Activated CD4-positive, alpha-beta memory T cell treated with anti-CD3 and anti-CD28 coated beads for 36 hours (primary cell): ENCODE measurements around the gene CCNDBP1. TPM values are rescaled to one million over a fixed set of nuclear protein-coding genes. Genes with fewer than 3 reads are reported as not detected.

Experiments used
- CTCF ChIA-PET: fragments of 350-600 bp; sonication (Branson Sonifier 250); formaldehyde crosslinking; loops from one replicate; lab custom pipeline; 2021; ENCODE audit warnings: antibody characterized with exemption, inconsistent platforms; lab: Charles Lee
- POLR2A ChIA-PET: fragments of 350-600 bp; sonication (Branson Sonifier 250); formaldehyde crosslinking; loops from one replicate; lab custom pipeline; 2021; ENCODE audit warnings: antibody characterized with exemption; lab: Charles Lee
- DNase-seq: peaks from one replicate; pipeline ENCODE4 v3.0.0-alpha.2; 2020
- H3K27ac Mint-ChIP-seq: one replicate; pipeline ENCODE4 v1.8.0; 2021; ENCODE audit warnings: mixed read lengths
- H3K27me3 Mint-ChIP-seq: one replicate; pipeline ENCODE4 v1.8.0; 2021; ENCODE audit warnings: mixed read lengths
- H3K36me3 Mint-ChIP-seq: one replicate; pipeline ENCODE4 v1.8.0; 2021; ENCODE audit warnings: mixed read lengths
- H3K4me1 Mint-ChIP-seq: one replicate; pipeline ENCODE4 v1.8.0; 2021; ENCODE audit warnings: low read depth, mixed read lengths
- H3K4me3 Mint-ChIP-seq: one replicate; pipeline ENCODE4 v1.8.0; 2021; ENCODE audit warnings: mild to moderate bottlenecking, mixed read lengths
- H3K9me3 Mint-ChIP-seq: one replicate; pipeline ENCODE4 v1.8.0; 2021; ENCODE audit warnings: mixed read lengths
- intact Hi-C: fragments of 100-400 bp; cut with micrococcal nuclease; formaldehyde crosslinking; loops from one replicate; pipeline ENCODE4 v1.15.1; 2023
- total RNA-seq, 2 experiments: library from RNA; stranded (reverse); gene quantifications; one replicate each; pipeline ENCODE4 v1.2.3, GENCODE V29; 2021

Gene CCNDBP1
- total RNA-seq, 2 experiments from 2014 or later: 79.5 to 80.6 TPM

DNA sequence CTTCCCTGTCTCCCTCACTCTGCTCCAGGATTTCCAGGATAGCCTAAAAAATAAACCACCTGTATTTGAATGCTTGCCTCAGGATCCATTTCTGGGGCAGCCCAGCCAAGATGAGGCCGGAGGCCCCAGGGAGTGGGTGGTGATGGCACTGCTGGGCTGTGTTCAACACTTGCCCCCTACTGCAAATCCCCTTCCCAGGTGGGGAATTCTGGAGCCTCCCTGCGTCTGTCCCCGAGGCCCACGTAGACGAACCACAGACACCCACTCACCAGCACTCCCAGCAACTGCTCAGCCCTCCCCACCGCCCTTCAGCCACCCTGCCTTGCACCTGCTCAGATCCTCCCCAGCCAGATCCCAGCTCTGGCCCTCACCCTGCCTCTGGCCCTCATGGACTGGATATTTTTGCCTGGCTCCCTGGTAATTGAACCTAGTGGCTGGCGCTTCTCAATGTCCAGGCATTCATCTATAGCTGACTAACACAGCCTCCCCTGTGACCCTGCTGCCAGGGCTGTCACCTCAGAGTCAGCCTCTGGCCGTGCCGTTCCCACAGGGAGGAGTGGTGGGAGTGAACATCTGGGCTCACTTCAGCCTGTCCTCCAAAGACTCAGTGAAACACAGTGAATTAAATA lies 52.8 kb downstream of the CCNDBP1 start:
- Mint-ChIP-seq H3K27ac (no peak overlapping the region), H3K4me3 (no peak overlapping the region), H3K27me3 (peaks cover 8% of the 10 kb centered on the region), H3K9me3 (no peaks in the 10 kb centered on the region), H3K4me1 (peaks cover 4% of the 10 kb centered on the region), H3K36me3 (no peaks in the 10 kb centered on the region)
- CTCF ChIA-PET: interaction anchor here (1.4 kb wide), 1 partner anchor 47 kb away, joined by 4 read pairs; no protein-coding TSS in a partner anchor
- no peak for DNase-seq
- POLR2A ChIA-PET: interaction anchor here (0.7 kb wide), 1 partner anchor 52 kb away, joined by 3 read pairs; no protein-coding TSS in a partner anchor
- intact Hi-C loops: no loop called here

DNA sequence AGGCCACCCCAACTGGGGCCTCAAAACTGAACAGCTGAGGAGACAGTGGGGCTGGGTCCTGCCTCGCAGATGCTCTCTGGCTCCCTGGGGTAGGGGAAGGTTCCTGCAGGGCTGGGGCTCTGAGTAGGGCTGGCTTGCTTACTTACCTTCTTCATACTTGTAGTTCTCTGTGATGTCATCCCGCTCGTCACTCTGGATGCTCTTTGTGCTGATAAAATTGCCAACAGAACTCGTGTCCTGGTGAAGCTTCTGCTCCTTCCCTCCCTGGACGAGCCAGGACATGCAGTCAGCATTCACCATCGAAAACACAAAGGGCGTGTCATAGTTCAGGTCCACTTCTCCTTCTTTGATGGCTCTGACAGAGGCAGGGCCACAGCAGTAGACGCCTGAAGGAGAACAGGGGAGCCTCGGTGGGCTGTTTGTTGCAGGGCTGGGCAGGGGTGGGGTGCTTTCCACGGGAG lies 53.5 kb downstream of the CCNDBP1 start:
- CTCF ChIA-PET: no interaction called here
- DNase-seq: no peak
- H3K27ac Mint-ChIP-seq: no peak overlapping the region
- peaks cover 4% of the 10 kb centered on the region for H3K4me1 Mint-ChIP-seq
- H3K27me3 Mint-ChIP-seq: peaks cover 8% of the 10 kb centered on the region
- H3K9me3 Mint-ChIP-seq: no peaks in the 10 kb centered on the region
- no peaks in the 10 kb centered on the region for H3K36me3 Mint-ChIP-seq
- H3K4me3 Mint-ChIP-seq: no peak overlapping the region
- intact Hi-C loops: no loop called here
- POLR2A ChIA-PET: interaction anchor here (0.7 kb wide), 1 partner anchor 51 kb away, joined by 3 read pairs; no protein-coding TSS in a partner anchor

DNA sequence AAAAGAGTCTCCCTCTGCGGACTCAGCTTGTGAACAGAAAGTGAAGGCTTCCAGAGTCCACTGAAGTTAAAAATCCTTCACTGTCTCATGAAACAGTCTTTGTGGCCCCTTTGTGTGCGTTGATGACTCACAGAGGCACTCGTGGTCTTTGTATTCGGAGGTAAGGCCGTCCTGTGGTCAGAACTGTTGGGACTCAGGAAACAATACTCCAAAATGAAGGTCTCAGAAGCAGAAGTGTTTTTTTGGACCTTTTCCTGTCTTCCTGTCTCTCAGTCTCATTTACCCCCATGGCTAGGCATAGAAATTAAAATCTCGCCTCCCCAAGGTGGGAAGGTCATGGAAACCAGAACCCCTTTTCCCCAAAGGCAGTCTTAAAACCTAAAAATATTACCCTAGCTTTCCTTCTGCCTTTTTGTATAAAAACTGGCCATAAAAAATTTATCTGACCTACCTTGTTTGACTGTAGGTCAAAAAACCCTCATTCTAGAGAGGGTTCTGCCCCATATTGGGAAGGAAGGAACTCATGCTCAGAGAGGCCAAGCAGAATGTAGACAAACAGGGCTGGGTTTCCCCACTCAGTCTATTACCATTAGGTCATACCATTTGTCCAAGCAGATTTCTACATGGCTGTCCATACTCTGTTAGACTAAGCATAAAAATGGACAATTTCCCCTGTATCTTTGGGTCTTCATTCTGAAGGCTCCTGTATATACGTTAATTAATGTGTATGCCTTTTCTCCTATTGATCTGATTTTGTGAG lies 54.7 kb downstream of the CCNDBP1 start:
- no peak for DNase-seq
- Mint-ChIP-seq H3K9me3 (no peaks in the 10 kb centered on the region), H3K36me3 (no peaks in the 10 kb centered on the region), H3K4me1 (peaks cover 4% of the 10 kb centered on the region), H3K27ac (no peak overlapping the region), H3K27me3 (peaks cover 8% of the 10 kb centered on the region), H3K4me3 (no peak overlapping the region)
- intact Hi-C loops: no loop called here
- ChIA-PET POLR2A (no interaction called here), CTCF (no interaction called here)

DNA sequence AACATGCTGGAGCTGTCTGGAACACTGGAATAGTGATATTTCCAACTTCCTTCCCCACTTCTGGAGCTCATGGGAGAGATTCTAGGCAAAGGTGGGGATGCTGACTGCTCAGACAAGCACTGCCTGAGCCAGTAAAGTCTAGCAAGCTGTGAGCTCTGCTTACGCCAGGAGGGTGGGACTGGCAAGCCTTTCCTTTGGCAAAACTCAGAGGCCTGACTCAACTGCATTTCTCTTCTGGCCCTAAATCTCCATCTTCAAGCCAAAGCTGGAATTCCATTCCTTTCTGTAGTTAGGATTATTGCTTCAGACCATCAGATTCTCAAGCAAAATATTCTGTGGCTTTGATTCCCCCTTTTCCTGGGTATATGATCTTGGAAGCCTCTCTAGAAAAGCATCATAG lies 55.9 kb downstream of the CCNDBP1 start:
- H3K9me3 Mint-ChIP-seq: no peaks in the 10 kb centered on the region
- no peaks in the 10 kb centered on the region for H3K36me3 Mint-ChIP-seq
- no peak overlapping the region for H3K4me3 Mint-ChIP-seq
- CTCF ChIA-PET: interaction anchor here (1.4 to 1.5 kb wide), 2 partner anchors 12 to 44 kb away, joined by 4 read pairs; no protein-coding TSS in a partner anchor
- POLR2A ChIA-PET: interaction anchor here (0.7 kb wide), 1 partner anchor 305 kb away, joined by 3 read pairs; no protein-coding TSS in a partner anchor
- H3K27me3 Mint-ChIP-seq: peaks cover 9% of the 10 kb centered on the region
- intact Hi-C loops: no loop called here
- peaks cover 4% of the 10 kb centered on the region for H3K4me1 Mint-ChIP-seq
- H3K27ac Mint-ChIP-seq: no peak overlapping the region
- no peak for DNase-seq

DNA sequence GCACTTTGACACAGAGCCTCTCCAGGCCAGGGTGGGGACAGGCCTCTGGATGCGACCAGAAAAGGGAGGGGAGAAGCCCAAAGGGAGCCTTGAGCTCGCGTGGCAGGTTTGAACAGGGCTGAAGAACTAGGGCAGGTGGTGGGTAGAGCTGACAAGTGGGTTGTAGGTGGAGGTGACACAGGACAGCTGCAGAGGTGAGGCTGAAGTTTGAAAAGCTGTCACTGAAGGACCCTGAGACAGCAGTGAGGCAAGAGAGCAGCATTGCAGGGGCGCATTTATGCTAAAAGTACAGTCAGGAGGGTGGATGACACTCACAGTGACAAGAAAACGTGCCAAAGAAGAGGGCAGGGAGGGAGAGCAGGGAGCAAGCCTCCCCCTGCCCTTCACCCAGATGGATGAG lies 57.4 kb downstream of the CCNDBP1 start:
- intact Hi-C loops: no loop called here
- peaks cover 4% of the 10 kb centered on the region for H3K4me1 Mint-ChIP-seq
- no peaks in the 10 kb centered on the region for H3K36me3 Mint-ChIP-seq
- H3K27me3 Mint-ChIP-seq: peaks cover 8% of the 10 kb centered on the region
- H3K27ac Mint-ChIP-seq: no peak overlapping the region
- DNase-seq: no peak
- ChIA-PET POLR2A (no interaction called here), CTCF (interaction anchor here (1.8 kb wide), 1 partner anchor 17 kb away, joined by 5 read pairs; no protein-coding TSS in a partner anchor)
- no peaks in the 10 kb centered on the region for H3K9me3 Mint-ChIP-seq
- no peak overlapping the region for H3K4me3 Mint-ChIP-seq

DNA sequence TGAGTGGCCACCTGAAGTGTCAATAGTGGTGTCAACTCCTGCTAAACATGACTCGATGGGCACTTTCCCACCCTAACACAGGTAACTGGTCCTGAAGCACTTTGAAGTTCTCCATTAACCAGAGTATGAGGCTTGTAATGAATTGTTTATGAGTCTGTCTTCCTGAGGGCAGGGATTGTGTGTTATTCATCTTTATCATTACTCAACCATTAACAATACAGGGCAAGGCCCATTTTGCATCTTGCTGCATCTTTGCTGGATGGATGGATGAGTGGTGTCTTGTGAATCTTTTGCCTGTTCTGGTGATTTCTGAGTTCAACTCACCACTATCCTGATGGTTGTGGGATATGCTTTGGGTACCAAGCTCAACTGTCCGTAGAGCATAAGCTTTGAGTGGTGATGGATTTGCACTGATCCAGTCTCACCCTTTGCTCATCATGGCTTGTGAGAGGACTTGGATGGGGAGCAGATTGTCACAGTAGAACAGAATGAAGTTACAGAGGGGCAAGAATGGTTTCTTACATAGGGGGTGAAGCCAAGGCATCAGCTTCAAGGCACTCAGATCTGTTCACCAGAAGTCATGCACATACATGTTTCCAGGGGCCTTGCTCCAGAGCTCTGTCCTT lies 57.9 kb downstream of the CCNDBP1 start:
- no peak for DNase-seq
- H3K4me1 Mint-ChIP-seq: peaks cover 4% of the 10 kb centered on the region
- no peaks in the 10 kb centered on the region for H3K36me3 Mint-ChIP-seq
- no peaks in the 10 kb centered on the region for H3K9me3 Mint-ChIP-seq
- intact Hi-C loops: no loop called here
- H3K27ac Mint-ChIP-seq: no peak overlapping the region
- peaks cover 6% of the 10 kb centered on the region for H3K27me3 Mint-ChIP-seq
- CTCF ChIA-PET: interaction anchor here (1.0 to 1.8 kb wide), 2 partner anchors 17 to 39 kb away, joined by 4 to 5 read pairs; no protein-coding TSS in a partner anchor
- POLR2A ChIA-PET: no interaction called here
- no peak overlapping the region for H3K4me3 Mint-ChIP-seq

DNA sequence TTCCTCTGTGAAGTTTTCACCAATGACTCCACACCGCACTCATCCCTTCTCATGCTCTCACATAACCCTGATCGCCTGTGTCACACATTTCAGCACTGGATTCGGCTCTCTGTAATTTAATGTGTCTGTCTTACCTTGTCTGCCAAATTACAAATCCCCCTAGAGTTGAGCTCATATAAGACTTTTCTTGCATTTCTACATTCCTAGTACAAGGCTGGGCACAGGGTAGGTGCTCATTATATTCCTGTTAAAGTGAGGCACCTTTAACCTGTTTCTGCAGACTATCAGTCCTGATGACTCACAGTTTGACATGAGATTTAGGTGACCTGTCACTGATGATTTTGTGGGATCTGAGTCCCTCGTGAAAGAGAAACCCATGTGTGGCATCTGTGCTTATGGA lies 58.9 kb downstream of the CCNDBP1 start:
- intact Hi-C loops: no loop called here
- ChIA-PET POLR2A (no interaction called here), CTCF (interaction anchor here (1.0 to 1.8 kb wide), 2 partner anchors 18 to 40 kb away, joined by 4 to 5 read pairs; no protein-coding TSS in a partner anchor)
- Mint-ChIP-seq H3K4me1 (peaks cover 4% of the 10 kb centered on the region), H3K36me3 (no peaks in the 10 kb centered on the region), H3K9me3 (no peaks in the 10 kb centered on the region), H3K27me3 (peaks cover 2% of the 10 kb centered on the region), H3K27ac (no peak overlapping the region), H3K4me3 (no peak overlapping the region)
- DNase-seq: no peak

DNA sequence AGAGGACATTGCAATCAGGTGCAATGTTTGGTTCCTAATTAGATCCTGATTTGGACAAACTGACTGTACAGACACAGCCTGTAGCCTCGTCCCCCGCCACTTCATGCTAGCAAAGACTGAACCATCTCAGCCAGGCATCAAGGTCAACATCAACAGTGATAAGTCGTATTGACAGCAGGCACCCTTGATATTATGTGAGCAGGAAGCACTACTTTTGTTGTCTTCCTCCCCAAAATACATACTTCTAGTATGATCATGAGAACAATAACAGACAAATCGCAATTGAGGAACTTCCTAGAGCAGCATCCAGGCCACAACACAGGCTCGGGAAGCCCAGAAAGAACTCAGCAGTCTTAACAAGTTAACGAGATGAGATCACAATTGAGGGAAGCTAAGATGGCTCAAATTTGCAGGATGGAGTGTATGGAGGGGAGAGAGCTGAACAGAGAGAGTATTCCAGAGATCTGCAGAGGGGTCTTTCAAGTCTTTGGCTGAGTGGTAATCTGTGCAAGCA lies 61.1 kb downstream of the CCNDBP1 start:
- no peak overlapping the region for H3K4me3 Mint-ChIP-seq
- CTCF ChIA-PET: no interaction called here
- H3K27ac Mint-ChIP-seq: no peak overlapping the region
- POLR2A ChIA-PET: no interaction called here
- H3K36me3 Mint-ChIP-seq: no peaks in the 10 kb centered on the region
- DNase-seq: no peak
- intact Hi-C loops: no loop called here
- no peaks in the 10 kb centered on the region for H3K9me3 Mint-ChIP-seq
- peaks cover 5% of the 10 kb centered on the region for H3K4me1 Mint-ChIP-seq
- peaks cover 1% of the 10 kb centered on the region for H3K27me3 Mint-ChIP-seq

Other genes starting within 250 kb of the CCNDBP1 start
- 10 to 100 TPM; 24.5 to 29.7 TPM for gene UBR1, start 79.4 kb upstream of the CCNDBP1 start, total RNA-seq
- 10 to 100 TPM; 11.3 to 12.7 TPM for gene TMEM62, start 51.8 kb upstream of the CCNDBP1 start, total RNA-seq
- gene EPB42, start 35.6 kb downstream of the CCNDBP1 start, total RNA-seq: not detected
- not detected for gene TGM5, start 81.5 kb downstream of the CCNDBP1 start, total RNA-seq
- gene TGM7, start 116.9 kb downstream of the CCNDBP1 start, total RNA-seq: not detected
- gene LCMT2, start 145.2 kb downstream of the CCNDBP1 start, total RNA-seq: 1 to 10 TPM; 7.7 to 9.1 TPM
- gene ZSCAN29, start 185.6 kb downstream of the CCNDBP1 start, total RNA-seq: 10 to 100 TPM; 20.6 to 20.9 TPM
- gene TUBGCP4, start 185.7 kb downstream of the CCNDBP1 start, total RNA-seq: 10 to 100 TPM; 37.3 to 37.6 TPM